ENCODE measurements around the gene CASTOR1. TPM values are rescaled to one million over a fixed set of nuclear protein-coding genes. Genes with fewer than 3 reads are reported as not detected.
A peak's percentile ranks its signal among the peaks of the same experiment; 100 is the strongest.

Gene CASTOR1
- total and polyA plus RNA-seq, 4 donors, result 12.6 to 26.5 (median 15.3) TPM

- no peaks in the 10 kb centered on the region for H3K27me3 ChIP-seq (ENCODE audit: control insufficient read depth in 3 of 3, insufficient read depth in 3 of 3, low read length in 2 of 3)
- no peak for TF ChIP-seq CTCF (IDR thresholded peaks at IDR 0.05; ENCODE audit: control extremely low read depth, extremely low read depth)
- H3K27ac ChIP-seq (ENCODE audit: low read depth in 1 of 2, low read length in 1 of 2), result peak overlapping the region in 1 of 2 donors; percentile 56
- H3K4me1 ChIP-seq (ENCODE audit: control insufficient read depth in 5 of 5, insufficient read depth in 5 of 5, low read length in 5 of 5), result peaks cover 0 to 29% (median 7%) of the 10 kb centered on the region in 5 donors
- no peak for ATAC-seq (ENCODE audit: insufficient read depth, low FRiP score)
- H3K9ac ChIP-seq (ENCODE audit: insufficient read depth in 1 of 2, low read length in 2 of 2), result no peak overlapping the region
- H3K4me3 ChIP-seq, result no peak overlapping the region
- no peaks in the 10 kb centered on the region for H3K9me3 ChIP-seq (ENCODE audit: control insufficient read depth in 4 of 4, insufficient read depth in 3 of 4, low read length in 3 of 4)
- WGBS, 2 donors, result 67 to 75% methylated on average over 3 of the region's 3 CpGs
- H3K36me3 ChIP-seq (ENCODE audit: control insufficient read depth in 4 of 4, insufficient read depth in 4 of 4, low read length in 4 of 4), result peaks cover 0 to 55% (median 34%) of the 10 kb centered on the region in 4 donors
- DNase-seq, result peak in 1 of 3 donors; percentile 29
Measured at GRCh38 chr22:30296833-30297232, 7.5 kb upstream of the CASTOR1 start.

DNA sequence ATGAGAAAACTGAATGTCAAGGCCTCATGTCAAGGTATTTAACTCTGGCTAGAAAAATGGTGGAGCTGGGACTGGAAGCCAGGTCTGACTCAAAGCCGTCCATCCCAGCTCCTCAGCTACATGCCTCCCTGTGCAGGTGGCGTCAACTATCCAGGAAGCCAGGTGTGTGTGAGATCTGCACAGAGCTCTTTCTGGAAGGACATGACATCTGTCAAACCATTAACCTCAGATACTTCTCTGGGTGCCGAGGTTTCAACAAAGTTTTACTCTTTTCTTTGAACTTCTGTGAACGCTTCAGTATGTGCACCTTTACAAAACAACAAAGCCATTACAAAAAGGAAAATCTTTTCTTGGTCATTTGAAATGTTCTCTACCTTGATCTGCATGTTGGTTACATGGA lies 7.0 kb upstream of the CASTOR1 start:
- no peak overlapping the region for H3K9ac ChIP-seq (ENCODE audit: insufficient read depth in 1 of 2, low read length in 2 of 2)
- ATAC-seq (ENCODE audit: insufficient read depth, low FRiP score) (no peak), DNase-seq (no peak)
- WGBS, 2 donors, result 92 to 94% methylated on average over 4 of the region's 4 CpGs
- no peak overlapping the region for H3K4me3 ChIP-seq
- peaks cover 0 to 55% (median 35%) of the 10 kb centered on the region in 4 donors for H3K36me3 ChIP-seq (ENCODE audit: control insufficient read depth in 4 of 4, insufficient read depth in 4 of 4, low read length in 4 of 4)
- TF ChIP-seq CTCF (IDR thresholded peaks at IDR 0.05; ENCODE audit: control extremely low read depth, extremely low read depth), result no peak
- peaks cover 3 to 30% (median 9%) of the 10 kb centered on the region in 5 donors for H3K4me1 ChIP-seq (ENCODE audit: control insufficient read depth in 5 of 5, insufficient read depth in 5 of 5, low read length in 5 of 5)
- H3K27ac ChIP-seq (ENCODE audit: low read depth in 1 of 2, low read length in 1 of 2), result peak overlapping the region in 1 of 2 donors; percentile 21
- no peaks in the 10 kb centered on the region for H3K27me3 ChIP-seq (ENCODE audit: control insufficient read depth in 3 of 3, insufficient read depth in 3 of 3, low read length in 2 of 3)
- no peaks in the 10 kb centered on the region for H3K9me3 ChIP-seq (ENCODE audit: control insufficient read depth in 4 of 4, insufficient read depth in 3 of 4, low read length in 3 of 4)

GRCh38 chr22:30295576-30295975 lies 6.3 kb upstream of the CASTOR1 start:
- no peak overlapping the region for H3K4me3 ChIP-seq
- ATAC-seq (ENCODE audit: insufficient read depth, low FRiP score), result no peak
- peak overlapping the region in 1 of 2 donors; percentile 12 for H3K27ac ChIP-seq (ENCODE audit: low read depth in 1 of 2, low read length in 1 of 2)
- no peak overlapping the region for H3K9ac ChIP-seq (ENCODE audit: insufficient read depth in 1 of 2, low read length in 2 of 2)
- no peaks in the 10 kb centered on the region for H3K27me3 ChIP-seq (ENCODE audit: control insufficient read depth in 3 of 3, insufficient read depth in 3 of 3, low read length in 2 of 3)
- DNase-seq, result no peak
- H3K36me3 ChIP-seq (ENCODE audit: control insufficient read depth in 4 of 4, insufficient read depth in 4 of 4, low read length in 4 of 4), result peaks cover 0 to 53% (median 34%) of the 10 kb centered on the region in 4 donors
- H3K4me1 ChIP-seq (ENCODE audit: control insufficient read depth in 5 of 5, insufficient read depth in 5 of 5, low read length in 5 of 5), result peaks cover 3 to 32% (median 17%) of the 10 kb centered on the region in 5 donors
- H3K9me3 ChIP-seq (ENCODE audit: control insufficient read depth in 4 of 4, insufficient read depth in 3 of 4, low read length in 3 of 4), result no peaks in the 10 kb centered on the region
- TF ChIP-seq CTCF (IDR thresholded peaks at IDR 0.05; ENCODE audit: control extremely low read depth, extremely low read depth), result no peak
- WGBS, 2 donors, result 79 to 88% methylated on average over 7 of the region's 7 CpGs

DNA sequence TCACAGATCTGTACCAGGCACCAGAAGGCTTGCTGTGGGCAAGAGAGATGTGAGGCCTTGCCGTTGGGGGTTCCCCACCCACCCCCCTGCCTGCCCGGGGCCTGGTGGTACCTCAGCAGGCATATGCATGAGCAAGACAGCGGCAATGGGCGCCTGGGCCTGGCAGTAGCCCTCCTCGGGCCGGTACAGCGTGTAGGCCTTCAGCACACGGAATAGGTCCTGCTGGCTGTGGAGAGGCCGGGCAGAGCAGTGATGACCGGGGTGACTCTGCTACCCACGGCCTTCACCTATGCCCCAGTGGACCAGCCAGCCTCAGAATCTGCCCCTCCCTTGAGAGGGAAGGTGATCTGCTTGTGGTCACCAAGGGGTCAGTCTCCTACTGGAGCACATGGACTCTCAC lies 5.5 kb upstream of the CASTOR1 start:
- Histone ChIP-seq H3K27ac (ENCODE audit: low read depth in 1 of 2, low read length in 1 of 2) (no peak overlapping the region), H3K4me1 (ENCODE audit: control insufficient read depth in 5 of 5, insufficient read depth in 5 of 5, low read length in 5 of 5) (peaks cover 3 to 37% (median 24%) of the 10 kb centered on the region in 5 donors), H3K9me3 (ENCODE audit: control insufficient read depth in 4 of 4, insufficient read depth in 3 of 4, low read length in 3 of 4) (no peaks in the 10 kb centered on the region), H3K27me3 (ENCODE audit: control insufficient read depth in 3 of 3, insufficient read depth in 3 of 3, low read length in 2 of 3) (no peaks in the 10 kb centered on the region), H3K4me3 (no peak overlapping the region), H3K9ac (ENCODE audit: insufficient read depth in 1 of 2, low read length in 2 of 2) (no peak overlapping the region), H3K36me3 (ENCODE audit: control insufficient read depth in 4 of 4, insufficient read depth in 4 of 4, low read length in 4 of 4) (peaks cover 0 to 52% (median 32%) of the 10 kb centered on the region in 4 donors)
- ATAC-seq (ENCODE audit: insufficient read depth, low FRiP score) (no peak), DNase-seq (no peak)
- WGBS, 2 donors, result 96% methylated on average over 11 of the region's 11 CpGs
- no peak for TF ChIP-seq CTCF (IDR thresholded peaks at IDR 0.05; ENCODE audit: control extremely low read depth, extremely low read depth)
